GM19023 (cell line): ENCODE measurements around the gene TMEM140.
A peak's percentile ranks its signal among the peaks of the same experiment; 100 is the strongest.

ENCODE experiments used
- ATAC-seq: cut with Tn5 transposase; IDR thresholded peaks from one replicate; pipeline ENCODE4 v1.9.1; 2021; ENCODE audit warnings: mild to moderate bottlenecking, moderate library complexity; ENCODE audit not compliant: unreplicated experiment

Gene TMEM140

DNA sequence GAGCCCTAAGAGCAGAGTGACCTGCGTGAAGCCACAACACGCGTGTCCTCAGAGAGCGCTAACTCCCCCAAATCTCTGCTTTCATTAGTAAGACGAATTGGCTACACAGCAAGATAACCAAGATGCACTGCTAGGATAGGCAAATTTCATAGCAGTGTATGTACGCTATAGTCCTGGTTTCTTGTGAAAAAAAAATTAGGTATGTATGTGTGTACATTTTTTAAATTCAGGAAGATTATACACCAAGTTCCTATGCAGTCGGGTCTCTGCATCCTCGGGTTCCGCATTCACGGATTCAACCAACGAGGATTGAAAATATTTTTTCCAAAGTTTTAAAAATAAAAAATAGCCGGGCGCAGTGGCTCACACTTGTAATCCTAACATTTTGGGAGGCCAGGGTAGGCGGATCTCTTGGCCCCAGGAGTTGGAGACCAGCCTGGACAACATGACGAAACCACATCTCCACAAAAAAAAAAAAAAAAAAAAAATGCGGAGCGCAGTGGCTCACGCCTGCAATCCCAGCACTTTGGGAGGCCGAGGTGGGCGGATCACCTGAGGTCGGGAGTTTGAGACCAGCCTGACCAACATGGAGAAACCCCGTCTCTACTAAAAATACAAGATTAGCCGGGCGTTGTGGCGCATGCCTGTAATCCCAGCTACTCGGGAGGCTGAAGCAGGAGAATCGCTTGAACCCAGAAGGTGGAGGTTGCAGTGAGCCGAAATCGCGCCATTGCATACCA lies 64.2 kb downstream of the TMEM140 start:
- ATAC-seq: peak; percentile 29

- no peak for ATAC-seq
These were observed 66.0 kb downstream of the TMEM140 start for GRCh38 chr7:135213831-135214230.

- no peak for ATAC-seq
These were observed 67.3 kb downstream of the TMEM140 start for GRCh38 chr7:135215180-135215579.

- no peak for ATAC-seq
These were observed 67.8 kb downstream of the TMEM140 start for GRCh38 chr7:135215698-135216097.
